CD4-positive, CD25-positive, alpha-beta regulatory T cell (primary cell): ENCODE measurements around the gene FAM72A. TPM values are rescaled to one million over a fixed set of nuclear protein-coding genes. Genes with fewer than 3 reads are reported as not detected.
"Not testable (repeated sequence)": the region's sequence is repeated elsewhere in the genome, so short reads cannot be mapped to it uniquely, and the experiment has no call there.

Experiments used
- ATAC-seq, 2 donors: fragments of 150-1000 bp; cut with Tn5 transposase; one replicate each; pipeline ENCODE4 v1.10.0; 2021; ENCODE audit warnings: low read depth in 2 of 2, moderate number of reproducible peaks in 2 of 2, moderate library complexity in 1 of 2
- DNase-seq, 3 donors: peaks; one replicate each; pipeline versions ENCODE4 v3.0.0 to v3.0.0-alpha.2; 2012 to 2022; ENCODE audit warnings: mixed read lengths in 1 of 3
- H3K27ac ChIP-seq: one replicate; pipeline ENCODE4 v1.7.0; 2013; ENCODE audit warnings: mild to moderate bottlenecking, low read length; ENCODE audit not compliant: insufficient read depth, poor library complexity, severe bottlenecking
- H3K27me3 ChIP-seq: one replicate; pipeline ENCODE4 v1.7.0; 2013; ENCODE audit warnings: low read length; ENCODE audit not compliant: control insufficient read depth, insufficient read depth
- H3K36me3 ChIP-seq: one replicate; pipeline ENCODE4 v1.7.0; 2013; ENCODE audit warnings: mild to moderate bottlenecking, low read length, moderate library complexity; ENCODE audit not compliant: control insufficient read depth, insufficient read depth
- H3K4me1 ChIP-seq: 2 replicates; pipeline ENCODE4 v1.7.0; 2013; ENCODE audit warnings: mild to moderate bottlenecking, low read length; ENCODE audit not compliant: insufficient read depth, control insufficient read depth, poor library complexity, severe bottlenecking
- H3K4me3 ChIP-seq: one replicate; pipeline ENCODE4 v1.7.0; 2013; ENCODE audit warnings: low read depth, mild to moderate bottlenecking, low read length, moderate library complexity
- H3K9me3 ChIP-seq, 2 experiments: 1 replicate in 1 of 2; 2 replicates in 1 of 2; pipeline ENCODE4 v1.7.0; 2013; ENCODE audit warnings: low read length in 2 of 2, mild to moderate bottlenecking in 1 of 2, moderate library complexity in 1 of 2; ENCODE audit not compliant: control insufficient read depth in 2 of 2
- H3K27ac Mint-ChIP-seq, 3 donors: one replicate each; pipeline ENCODE4 v1.8.0; 2020 to 2022; ENCODE audit warnings: mild to moderate bottlenecking in 3 of 3, mixed read lengths in 3 of 3, moderate library complexity in 2 of 3
- H3K27me3 Mint-ChIP-seq: one replicate; pipeline ENCODE4 v1.8.0; 2022; ENCODE audit warnings: mild to moderate bottlenecking, mixed read lengths
- H3K36me3 Mint-ChIP-seq: one replicate; pipeline ENCODE4 v1.8.0; 2020; ENCODE audit warnings: mixed read lengths
- H3K4me1 Mint-ChIP-seq, 4 donors: one replicate each; pipeline ENCODE4 v1.8.0; 2020 to 2022; ENCODE audit warnings: mixed read lengths in 4 of 4, mild to moderate bottlenecking in 1 of 4
- H3K4me3 Mint-ChIP-seq, 4 donors: one replicate each; pipeline ENCODE4 v1.8.0; 2020 to 2022; ENCODE audit warnings: mild to moderate bottlenecking in 4 of 4, mixed read lengths in 4 of 4, moderate library complexity in 3 of 4
- H3K9me3 Mint-ChIP-seq, 7 donors: one replicate each; pipeline ENCODE4 v1.8.0; 2020 to 2022; ENCODE audit warnings: mixed read lengths in 7 of 7, mild to moderate bottlenecking in 3 of 7, moderate library complexity in 2 of 7
- polyA plus RNA-seq, 4 donors: library from polyadenylated mRNA; unstranded; fragments of 300-500 nt; fragmentation: Illumina TruSeq; gene quantifications; one replicate each; pipeline ENCODE4 v1.2.3, GENCODE V29; 2021
- total RNA-seq: library from RNA; stranded (reverse); gene quantifications from one replicate; pipeline ENCODE4 v1.2.3, GENCODE V29; 2022

Gene FAM72A
- total and polyA plus RNA-seq, 5 donors from 2014 or later: 0.59 to 3.6 (median 2.2) TPM

GRCh38 chr1:206182368-206183317, 20.0 kb downstream of the FAM72A start:
- not testable (repeated sequence) for H3K27me3 Mint-ChIP-seq, H3K4me1 ChIP-seq, H3K4me3 ChIP-seq, H3K27me3 ChIP-seq, H3K4me1 Mint-ChIP-seq, H3K27ac Mint-ChIP-seq, DNase-seq, H3K9me3 Mint-ChIP-seq, H3K9me3 ChIP-seq, ATAC-seq, H3K4me3 Mint-ChIP-seq, H3K36me3 Mint-ChIP-seq, H3K36me3 ChIP-seq, H3K27ac ChIP-seq

GRCh38 chr1:206179666-206180065, 23.0 kb downstream of the FAM72A start:
- not testable (repeated sequence) for ATAC-seq

GRCh38 chr1:206178061-206178989, 24.3 kb downstream of the FAM72A start:
- not testable (repeated sequence) for H3K27ac ChIP-seq, ATAC-seq, H3K27ac Mint-ChIP-seq

More at GRCh38 chr1:206179666-206180065, 23.0 kb downstream of the FAM72A start:
- not testable (repeated sequence) for H3K4me1 ChIP-seq, H3K36me3 ChIP-seq, H3K4me3 ChIP-seq, H3K4me3 Mint-ChIP-seq, H3K9me3 ChIP-seq, H3K4me1 Mint-ChIP-seq, DNase-seq, H3K27ac Mint-ChIP-seq, H3K27me3 ChIP-seq, H3K27ac ChIP-seq, H3K36me3 Mint-ChIP-seq, H3K27me3 Mint-ChIP-seq, H3K9me3 Mint-ChIP-seq

GRCh38 chr1:206176114-206176502, 26.5 kb downstream of the FAM72A start:
- not testable (repeated sequence) for H3K4me3 ChIP-seq, ATAC-seq, DNase-seq, H3K4me3 Mint-ChIP-seq, H3K27ac Mint-ChIP-seq, H3K4me1 ChIP-seq, H3K36me3 Mint-ChIP-seq, H3K27me3 Mint-ChIP-seq, H3K27ac ChIP-seq, H3K27me3 ChIP-seq, H3K36me3 ChIP-seq, H3K4me1 Mint-ChIP-seq, H3K9me3 ChIP-seq, H3K9me3 Mint-ChIP-seq

More at GRCh38 chr1:206178061-206178989, 24.3 kb downstream of the FAM72A start:
- not testable (repeated sequence) for H3K36me3 Mint-ChIP-seq, H3K27me3 Mint-ChIP-seq, DNase-seq, H3K4me3 ChIP-seq, H3K36me3 ChIP-seq, H3K4me1 ChIP-seq, H3K4me1 Mint-ChIP-seq, H3K4me3 Mint-ChIP-seq, H3K9me3 Mint-ChIP-seq, H3K27me3 ChIP-seq, H3K9me3 ChIP-seq

- not testable (repeated sequence) for H3K27me3 Mint-ChIP-seq, H3K4me1 Mint-ChIP-seq, H3K4me1 ChIP-seq, H3K9me3 Mint-ChIP-seq, H3K36me3 Mint-ChIP-seq, H3K9me3 ChIP-seq, H3K4me3 Mint-ChIP-seq, DNase-seq, H3K36me3 ChIP-seq, H3K4me3 ChIP-seq, H3K27me3 ChIP-seq, H3K27ac ChIP-seq, ATAC-seq, H3K27ac Mint-ChIP-seq
Measured at GRCh38 chr1:206175459-206176113, 27.1 kb downstream of the FAM72A start.

- DNase-seq, H3K36me3 Mint-ChIP-seq, H3K27me3 ChIP-seq: not testable (repeated sequence)
Measured at GRCh38 chr1:206174182-206174868, 28.3 kb downstream of the FAM72A start.

GRCh38 chr1:206173110-206173719, 29.4 kb downstream of the FAM72A start:
- H3K27ac Mint-ChIP-seq, H3K4me1 Mint-ChIP-seq, H3K27me3 Mint-ChIP-seq, H3K4me3 ChIP-seq, H3K4me1 ChIP-seq, DNase-seq, H3K9me3 Mint-ChIP-seq, H3K27ac ChIP-seq, H3K9me3 ChIP-seq, ATAC-seq, H3K27me3 ChIP-seq, H3K36me3 Mint-ChIP-seq, H3K4me3 Mint-ChIP-seq, H3K36me3 ChIP-seq: not testable (repeated sequence)

More at GRCh38 chr1:206174182-206174868, 28.3 kb downstream of the FAM72A start:
- not testable (repeated sequence) for H3K4me1 ChIP-seq, H3K27me3 Mint-ChIP-seq, H3K4me3 ChIP-seq, H3K36me3 ChIP-seq, H3K4me3 Mint-ChIP-seq, H3K9me3 Mint-ChIP-seq, H3K27ac ChIP-seq, H3K27ac Mint-ChIP-seq, H3K9me3 ChIP-seq, ATAC-seq, H3K4me1 Mint-ChIP-seq
